ENCODE results near the gene PHF24.
A peak's percentile ranks its signal among the peaks of the same experiment; 100 is the strongest.

PHF24 gene

DNA sequence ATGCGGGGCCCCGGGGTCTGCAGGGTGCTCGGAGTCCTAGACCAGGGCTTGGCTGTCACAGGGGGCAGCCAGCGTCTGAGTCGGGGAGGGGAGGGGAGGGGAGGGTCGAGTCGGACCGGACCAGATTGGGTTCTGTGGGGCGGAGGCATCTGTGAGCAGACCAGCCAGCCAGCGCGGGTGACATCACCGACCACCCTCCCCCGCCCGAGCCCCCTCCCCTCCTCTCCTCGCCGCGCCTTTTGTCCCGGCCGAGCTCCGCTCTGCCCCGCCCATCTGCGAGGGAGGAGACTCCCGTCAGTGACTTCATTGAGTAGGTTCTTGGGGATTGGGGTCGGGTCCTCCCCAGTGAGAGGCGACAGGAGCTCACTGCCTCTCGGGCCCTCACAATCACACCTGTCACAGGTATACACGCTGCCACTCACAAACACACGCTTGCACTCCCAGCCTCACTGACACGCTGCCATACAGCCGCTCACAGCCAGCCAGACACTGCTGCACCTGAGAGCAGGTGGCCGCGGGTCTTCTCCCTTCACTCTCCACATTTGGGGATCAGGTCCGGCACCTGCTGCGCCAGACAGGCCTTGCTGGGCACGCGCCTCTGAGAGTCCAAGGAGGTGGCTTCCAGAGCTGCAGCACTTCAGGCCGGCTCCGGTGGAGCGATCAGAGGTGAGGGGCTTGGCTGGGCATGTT lies 32.0 kb downstream of the PHF24 start:
- TF ChIP-seq, protein P1, sequence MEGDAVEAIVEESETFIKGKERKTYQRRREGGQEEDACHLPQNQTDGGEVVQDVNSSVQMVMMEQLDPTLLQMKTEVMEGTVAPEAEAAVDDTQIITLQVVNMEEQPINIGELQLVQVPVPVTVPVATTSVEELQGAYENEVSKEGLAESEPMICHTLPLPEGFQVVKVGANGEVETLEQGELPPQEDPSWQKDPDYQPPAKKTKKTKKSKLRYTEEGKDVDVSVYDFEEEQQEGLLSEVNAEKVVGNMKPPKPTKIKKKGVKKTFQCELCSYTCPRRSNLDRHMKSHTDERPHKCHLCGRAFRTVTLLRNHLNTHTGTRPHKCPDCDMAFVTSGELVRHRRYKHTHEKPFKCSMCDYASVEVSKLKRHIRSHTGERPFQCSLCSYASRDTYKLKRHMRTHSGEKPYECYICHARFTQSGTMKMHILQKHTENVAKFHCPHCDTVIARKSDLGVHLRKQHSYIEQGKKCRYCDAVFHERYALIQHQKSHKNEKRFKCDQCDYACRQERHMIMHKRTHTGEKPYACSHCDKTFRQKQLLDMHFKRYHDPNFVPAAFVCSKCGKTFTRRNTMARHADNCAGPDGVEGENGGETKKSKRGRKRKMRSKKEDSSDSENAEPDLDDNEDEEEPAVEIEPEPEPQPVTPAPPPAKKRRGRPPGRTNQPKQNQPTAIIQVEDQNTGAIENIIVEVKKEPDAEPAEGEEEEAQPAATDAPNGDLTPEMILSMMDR (IDR thresholded peaks at IDR 0.05): no peak
- Histone ChIP-seq H3K27ac (peak overlapping the region; percentile 97 to 99), H3K4me3 (peak overlapping the region; percentile 97)
- DNase-seq (ENCODE audit: low spot score): peak; percentile 88

DNA sequence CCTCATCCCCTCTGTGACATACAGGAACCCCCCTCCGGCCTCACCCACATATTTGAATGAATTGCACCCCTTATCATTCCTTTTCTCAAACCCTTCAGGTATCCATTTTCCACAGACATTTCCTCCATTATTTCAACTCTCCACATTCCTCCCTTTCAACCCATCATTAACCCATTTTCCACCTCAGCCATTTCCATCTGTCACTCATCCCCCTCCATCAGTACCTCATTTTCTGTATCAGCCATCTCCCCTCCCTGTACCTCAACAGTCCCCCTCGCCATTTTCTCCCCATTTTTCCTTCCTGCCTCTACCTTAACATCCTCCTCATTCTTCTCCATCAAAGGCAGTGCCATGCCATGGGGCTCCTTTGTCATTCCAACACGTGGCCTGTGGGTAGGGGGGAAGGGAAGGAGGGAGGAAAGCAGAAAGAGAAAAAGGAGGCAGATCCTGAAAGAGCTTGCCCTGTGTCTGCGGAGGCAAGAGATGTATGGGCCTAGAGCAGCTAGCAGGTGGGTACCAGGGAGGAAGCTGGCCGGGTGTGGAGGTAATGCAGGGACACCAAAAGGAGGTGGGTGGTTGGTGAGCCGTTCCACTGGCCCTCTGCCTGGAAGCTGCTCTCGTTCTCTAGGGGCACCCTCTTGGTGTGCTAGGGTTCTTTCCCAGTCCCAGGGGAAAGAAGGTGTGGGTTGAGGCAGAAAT lies 33.0 kb downstream of the PHF24 start:
- DNase-seq (ENCODE audit: low spot score): peak; percentile 74
- Histone ChIP-seq H3K4me3 (peak overlapping the region; percentile 97), H3K27ac (peak overlapping the region; percentile 97 to 99)
- TF ChIP-seq, protein P1 (IDR thresholded peaks at IDR 0.05): no peak

DNA sequence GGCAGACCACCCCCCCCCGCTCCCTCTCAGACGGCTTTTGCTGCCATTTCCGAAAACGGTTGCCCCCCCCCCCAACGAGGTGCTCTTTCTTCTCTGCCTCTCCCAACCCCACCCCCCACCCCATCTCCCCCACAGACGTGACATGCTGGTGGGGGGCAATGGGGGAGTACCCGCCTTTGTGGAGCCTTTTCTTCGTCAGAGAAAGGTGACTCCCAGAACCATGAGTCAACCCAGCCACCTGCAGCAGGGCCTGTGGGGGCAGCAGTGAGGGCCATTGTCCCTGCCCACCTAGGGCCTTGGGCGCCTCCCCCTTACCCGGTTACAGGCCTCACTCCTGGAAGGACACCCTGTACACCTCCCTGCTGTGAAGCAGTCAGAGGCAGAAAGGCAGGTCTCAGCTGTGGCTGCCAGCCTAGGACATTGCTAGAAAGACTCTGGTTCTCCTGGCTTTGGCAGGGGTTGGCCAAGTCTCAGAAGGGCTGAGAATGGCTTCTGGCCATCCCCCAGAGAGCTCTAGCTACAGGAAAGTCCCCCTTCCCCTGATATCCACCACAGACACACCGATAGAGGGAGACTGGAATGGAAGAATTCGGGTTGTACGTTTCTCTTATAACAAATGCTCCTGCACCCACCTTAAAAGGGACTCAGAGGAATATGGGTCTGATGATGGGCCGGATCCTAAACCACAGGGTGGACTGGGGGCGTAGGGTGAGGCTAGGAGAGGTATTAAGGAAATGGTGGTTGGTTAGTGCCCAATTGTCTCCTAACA lies 33.7 kb downstream of the PHF24 start:
- peak; percentile 81 for DNase-seq (ENCODE audit: low spot score)
- TF ChIP-seq, protein P1 (IDR thresholded peaks at IDR 0.05): no peak
- H3K4me3 ChIP-seq: peak overlapping the region; percentile 97
- H3K27ac ChIP-seq: peak overlapping the region; percentile 97 to 99

- peak overlapping the region; percentile 97 for H3K4me3 ChIP-seq
- TF ChIP-seq, protein P1 (IDR thresholded peaks at IDR 0.05): no peak
These were observed 34.4 kb downstream of the PHF24 start for GRCh38 chr9:34992376-34992951.

DNA sequence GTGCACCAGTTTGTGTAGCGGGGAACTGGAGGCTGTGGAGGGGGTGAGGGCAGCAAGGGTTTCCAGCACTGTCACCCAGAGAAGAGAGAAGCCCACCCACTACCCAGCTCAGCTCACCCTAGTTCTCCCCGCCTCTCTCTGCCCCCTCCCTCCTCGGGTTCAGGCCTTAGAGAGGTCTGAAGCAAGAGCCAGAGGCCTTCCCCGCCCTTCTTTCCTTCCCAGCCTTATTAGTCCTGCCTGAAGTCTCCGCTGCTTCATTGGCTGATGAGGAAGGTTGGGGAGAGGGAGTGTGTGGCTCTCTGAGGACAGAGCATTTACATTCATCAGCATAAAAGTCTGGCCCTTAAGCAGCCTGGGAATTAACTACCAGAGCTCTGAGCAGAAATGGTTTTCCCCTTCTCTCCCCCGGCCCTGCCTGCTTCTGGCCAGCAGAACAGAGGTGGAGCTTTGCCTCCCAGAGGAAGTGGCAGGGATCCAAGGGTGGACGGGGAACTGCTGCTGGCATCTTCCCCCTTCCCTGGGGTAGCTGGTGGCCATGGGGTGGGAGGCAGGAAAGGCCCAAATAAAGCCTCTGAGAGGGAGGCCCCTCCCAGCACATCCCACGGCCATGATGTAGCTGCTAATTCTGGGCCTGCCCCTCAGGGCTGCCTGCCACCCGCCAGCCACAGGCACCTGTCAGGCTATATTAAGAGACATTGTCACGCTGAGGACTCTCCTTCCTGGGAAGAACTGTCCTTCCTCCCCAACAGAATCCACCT lies 35.6 kb downstream of the PHF24 start:
- peak overlapping the region; percentile 45 for H3K4me3 ChIP-seq
- DNase-seq (ENCODE audit: low spot score): peak; percentile 95
- TF ChIP-seq, protein P1 (IDR thresholded peaks at IDR 0.05): no peak

More at GRCh38 chr9:34992376-34992951, 34.4 kb downstream of the PHF24 start:
- peak overlapping the region; percentile 97 to 99 for H3K27ac ChIP-seq
- DNase-seq (ENCODE audit: low spot score): peak; percentile 95

GRCh38 chr9:34994260-34994899 lies 36.3 kb downstream of the PHF24 start:
- peak; percentile 74 for DNase-seq (ENCODE audit: low spot score)
- H3K4me3 ChIP-seq: peak overlapping the region; percentile 45
- H3K27ac ChIP-seq: peak overlapping the region; percentile 97 to 99
- TF ChIP-seq, protein P1 (IDR thresholded peaks at IDR 0.05): no peak

More for the DNA sequence above, 35.6 kb downstream of the PHF24 start:
- H3K27ac ChIP-seq: peak overlapping the region; percentile 97 to 99
